Cardiac muscle cell (in vitro differentiated cells and primary cell): ENCODE results near the gene LIG3. TPM values are rescaled to one million over a fixed set of nuclear protein-coding genes. Genes with fewer than 3 reads are reported as not detected.
"Not testable (repeated sequence)": the region's sequence is repeated elsewhere in the genome, so short reads cannot be mapped to it uniquely, and the experiment has no call there.

ENCODE experiments used
- DNase-seq, 2 donors: peaks; one replicate each; pipeline versions ENCODE4 v3.0.0 to v3.0.0-alpha.2; 2010 to 2017; ENCODE audit warnings: low read depth in 1 of 2, low spot score in 1 of 2
- H3K27ac ChIP-seq: fragments of 200-600 bp; sonication (generic); 2 replicates; pipeline ENCODE4 v1.5.1; 2016
- H3K27me3 ChIP-seq: fragments of 200-600 bp; sonication (generic); 2 replicates; pipeline ENCODE4 v1.6.0; 2016; ENCODE audit warnings: control low read depth
- H3K36me3 ChIP-seq: fragments of 200-600 bp; sonication (generic); 2 replicates; pipeline ENCODE4 v1.5.1; 2016; ENCODE audit warnings: control low read depth
- H3K4me1 ChIP-seq: fragments of 200-600 bp; sonication (generic); 2 replicates; pipeline ENCODE4 v1.8.1; 2017; ENCODE audit warnings: low read depth, mild to moderate bottlenecking, mixed run types
- H3K4me3 ChIP-seq: fragments of 200-600 bp; sonication (generic); 2 replicates; pipeline ENCODE4 v1.5.1; 2016; ENCODE audit warnings: mild to moderate bottlenecking
- H3K9me3 ChIP-seq: fragments of 200-600 bp; sonication (generic); 2 replicates; pipeline ENCODE4 v1.5.1; 2017; ENCODE audit warnings: low read depth, mild to moderate bottlenecking, control low read depth
- CTCF ChIP-seq: IDR thresholded peaks from 2 replicates; pipeline ENCODE4 v1.5.1; 2012; ENCODE audit warnings: low read depth, mild to moderate bottlenecking, low read length
- polyA plus RNA-seq: library from polyadenylated mRNA; unstranded; fragments of >200 nt; fragmentation: Nextera tagmentation; extraction: Ambion mirVana; gene quantifications from 2 replicates; pipeline ENCODE4 v1.2.1, GENCODE V29; 2016
- total RNA-seq: library from RNA; depleted of rRNA; stranded (reverse); fragments of >200 nt; gene quantifications from 2 replicates; pipeline ENCODE4 v1.2.3, GENCODE V29; 2016

The LIG3 gene
- total and polyA plus RNA-seq, 2 experiments from 2014 or later = 27.9 to 85.5 TPM

- DNase-seq = no peak
- no peaks in the 10 kb centered on the region for H3K36me3 ChIP-seq
- no peak overlapping the region for H3K27ac ChIP-seq
- TF ChIP-seq CTCF = no peak
- no peak overlapping the region for H3K4me3 ChIP-seq
- H3K4me1 ChIP-seq = no peaks in the 10 kb centered on the region
- H3K9me3 ChIP-seq = no peaks in the 10 kb centered on the region
- H3K27me3 ChIP-seq = no peaks in the 10 kb centered on the region
Observed at GRCh38 chr17:35028531-35029262, 48.4 kb downstream of the LIG3 start.

GRCh38 chr17:35030780-35031179 is 50.5 kb downstream of the LIG3 start:
- no peaks in the 10 kb centered on the region for H3K27me3 ChIP-seq
- TF ChIP-seq CTCF = no peak
- DNase-seq = no peak

GRCh38 chr17:35038453-35038852 is 58.1 kb downstream of the LIG3 start:
- H3K27ac ChIP-seq = no peak overlapping the region
- no peaks in the 10 kb centered on the region for H3K4me1 ChIP-seq
- no peak for DNase-seq
- H3K9me3 ChIP-seq = no peaks in the 10 kb centered on the region
- no peak for TF ChIP-seq CTCF
- no peak overlapping the region for H3K4me3 ChIP-seq
- H3K36me3 ChIP-seq = no peaks in the 10 kb centered on the region
- H3K27me3 ChIP-seq = no peaks in the 10 kb centered on the region

More at GRCh38 chr17:35030780-35031179, 50.5 kb downstream of the LIG3 start:
- Histone ChIP-seq H3K9me3 (no peaks in the 10 kb centered on the region), H3K4me1 (no peaks in the 10 kb centered on the region), H3K36me3 (no peaks in the 10 kb centered on the region), H3K27ac (no peak overlapping the region), H3K4me3 (no peak overlapping the region)

- Histone ChIP-seq H3K4me3 (no peak overlapping the region), H3K27me3 (no peaks in the 10 kb centered on the region), H3K36me3 (no peaks in the 10 kb centered on the region), H3K27ac (no peak overlapping the region), H3K4me1 (no peaks in the 10 kb centered on the region), H3K9me3 (no peaks in the 10 kb centered on the region)
- no peak for TF ChIP-seq CTCF
- DNase-seq = no peak
Observed at GRCh38 chr17:35041390-35041789, 61.1 kb downstream of the LIG3 start.

GRCh38 chr17:35044181-35044580 is 63.9 kb downstream of the LIG3 start:
- Histone ChIP-seq H3K36me3 (no peaks in the 10 kb centered on the region), H3K4me3 (no peak overlapping the region), H3K27me3 (no peaks in the 10 kb centered on the region), H3K27ac (no peak overlapping the region), H3K4me1 (no peaks in the 10 kb centered on the region), H3K9me3 (no peaks in the 10 kb centered on the region)
- no peak for TF ChIP-seq CTCF
- no peak for DNase-seq

- not testable (repeated sequence) for H3K27me3 ChIP-seq, DNase-seq, H3K4me3 ChIP-seq
Observed at GRCh38 chr17:35045458-35045979, 65.2 kb downstream of the LIG3 start.

More at GRCh38 chr17:35045458-35045979, 65.2 kb downstream of the LIG3 start:
- H3K27ac ChIP-seq, H3K4me1 ChIP-seq, H3K9me3 ChIP-seq, H3K36me3 ChIP-seq: not testable (repeated sequence)
